Motor neuron (in vitro differentiated cells): ENCODE measurements around the gene CNTN5. TPM values are rescaled to one million over a fixed set of nuclear protein-coding genes. Genes with fewer than 3 reads are reported as not detected.
"Not testable (repeated sequence)": the region's sequence is repeated elsewhere in the genome, so short reads cannot be mapped to it uniquely, and the experiment has no call there.

Source experiments
- ATAC-seq, 8 experiments: fragments of 200-7000 bp; cut with Tn5 transposase; replicated peaks in 6 of 8; 2 replicates each; pipeline ENCODE4 v1.8.0; 2021; ENCODE audit warnings: mild to moderate bottlenecking in 8 of 8, moderate library complexity in 8 of 8
- H3K27ac ChIP-seq, 2 donors: fragments of 250-450 bp; sonication (Bioruptor Pico); 2 replicates each; pipeline ENCODE4 v1.9.0; 2021; ENCODE audit warnings: antibody characterized with exemption in 2 of 2, mild to moderate bottlenecking in 2 of 2, moderate library complexity in 1 of 2
- H3K4me1 ChIP-seq, 2 donors: fragments of 250-450 bp; sonication (Bioruptor Pico); replicated peaks in 1 of 2; 2 replicates each; pipeline ENCODE4 v1.6.1; 2021; ENCODE audit warnings: antibody characterized with exemption in 2 of 2, mild to moderate bottlenecking in 2 of 2, moderate library complexity in 1 of 2
- H3K4me3 ChIP-seq, 5 donors: fragments of 250-450 bp; sonication (Bioruptor Pico); 2 replicates each; pipeline ENCODE4 v1.9.0; 2021; ENCODE audit warnings: antibody characterized with exemption in 5 of 5, mild to moderate bottlenecking in 5 of 5, moderate library complexity in 4 of 5
- WGBS, 10 experiments: fragments of 450-650 bp; shearing (Covaris generic); methylation state at CpG; one replicate each; pipeline ENCODE4 v1.0.0; 2022; 5-methylcytosine and 5-hydroxymethylcytosine counted together
- in situ Hi-C, 9 experiments: fragments of 400-800 bp; cut with MboI; loops; one replicate each; pipeline ENCODE4 v1.15.0; 2021; ENCODE audit warnings: low sequenced_read_pairs in 9 of 9, low pct_unique_long_range_greater_than_20kb in 2 of 9; ENCODE audit not compliant: unreplicated experiment in 9 of 9
- total RNA-seq, 8 experiments: library from RNA; unstranded; fragments of 300-600 nt; gene quantifications; 2 replicates each; pipeline versions ENCODE4 v1.2.3 to v1.2.4, GENCODE V29; 2022

The CNTN5 gene
- total RNA-seq, 8 experiments from 2014 or later = 3.1 to 22.7 (median 14.1) TPM; not detected in 2

DNA sequence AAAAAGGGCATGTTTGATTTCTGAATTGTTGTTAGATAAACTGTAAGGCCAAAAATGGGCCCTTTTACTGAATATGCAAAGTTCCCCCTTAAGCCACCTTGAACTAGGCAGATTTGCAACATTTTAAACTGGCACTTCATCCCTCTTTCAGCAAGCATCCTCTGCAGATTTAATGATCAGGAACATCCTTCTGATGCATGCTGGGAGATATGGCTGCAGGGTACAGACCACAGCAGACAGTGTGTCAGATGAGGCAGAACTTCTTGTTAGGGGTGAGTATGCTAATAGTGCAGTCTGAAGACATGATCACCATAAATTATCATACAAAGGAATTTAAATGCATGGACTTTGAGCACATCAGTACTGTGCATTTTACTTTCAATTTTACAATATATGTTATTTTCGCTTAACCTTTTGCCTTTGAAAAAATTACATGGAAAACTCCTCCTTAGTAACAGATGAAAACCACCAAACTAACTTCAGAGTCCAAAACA is 1203.8 kb downstream of the CNTN5 start:
- WGBS, 10 experiments = 10 to 100% (median 94%) methylated on average over 1 of the region's 1 CpG; no CpG with 5 or more reads in 4 of the 10 experiments
- in situ Hi-C loops = no loop called here

GRCh38 chr11:100229086-100229485 is 1208.3 kb downstream of the CNTN5 start:
- no peak overlapping the region for H3K4me3 ChIP-seq
- in situ Hi-C loops = no loop called here
- H3K27ac ChIP-seq = no peak overlapping the region
- WGBS, 10 experiments = 0 to 100% (median 35%) methylated on average over 1 of the region's 1 CpG; no CpG with 5 or more reads in 2 of the 10 experiments
- no peak for ATAC-seq
- H3K4me1 ChIP-seq = no peaks in the 10 kb centered on the region

More for the DNA sequence above, 1203.8 kb downstream of the CNTN5 start:
- ATAC-seq = peak in 3 of 8 experiments; percentile 71 to 98 (median 84)
- Histone ChIP-seq H3K4me1 (no peaks in the 10 kb centered on the region), H3K4me3 (no peak overlapping the region), H3K27ac (no peak overlapping the region)

GRCh38 chr11:100232006-100232405 is 1211.3 kb downstream of the CNTN5 start:
- in situ Hi-C loops = no loop called here
- H3K27ac ChIP-seq = no peak overlapping the region
- no peak overlapping the region for H3K4me3 ChIP-seq
- WGBS, 10 experiments = 0 to 100% (median 64%) methylated on average over 1 to 2 of the region's 2 CpGs
- no peak for ATAC-seq
- no peaks in the 10 kb centered on the region for H3K4me1 ChIP-seq

- Histone ChIP-seq H3K27ac (no peak overlapping the region), H3K4me3 (no peak overlapping the region), H3K4me1 (no peaks in the 10 kb centered on the region)
- 0 to 82% (median 50%) methylated on average over 1 to 4 of the region's 4 CpGs; no CpG with 5 or more reads in 1 of the 10 experiments for WGBS, 10 experiments
- no peak for ATAC-seq
- in situ Hi-C loops = no loop called here
These were observed 1214.3 kb downstream of the CNTN5 start for GRCh38 chr11:100235085-100235484.

- peak in 4 of 8 experiments; percentile 26 to 64 (median 48) for ATAC-seq
- Histone ChIP-seq H3K4me3 (no peak overlapping the region), H3K4me1 (no peaks in the 10 kb centered on the region), H3K27ac (no peak overlapping the region)
- 0 to 93% (median 42%) methylated on average over 2 to 3 of the region's 5 CpGs; no CpG with 5 or more reads in 7 of the 10 experiments for WGBS, 10 experiments
- in situ Hi-C loops = no loop called here
These were observed 1219.3 kb downstream of the CNTN5 start for GRCh38 chr11:100240025-100240539.

DNA sequence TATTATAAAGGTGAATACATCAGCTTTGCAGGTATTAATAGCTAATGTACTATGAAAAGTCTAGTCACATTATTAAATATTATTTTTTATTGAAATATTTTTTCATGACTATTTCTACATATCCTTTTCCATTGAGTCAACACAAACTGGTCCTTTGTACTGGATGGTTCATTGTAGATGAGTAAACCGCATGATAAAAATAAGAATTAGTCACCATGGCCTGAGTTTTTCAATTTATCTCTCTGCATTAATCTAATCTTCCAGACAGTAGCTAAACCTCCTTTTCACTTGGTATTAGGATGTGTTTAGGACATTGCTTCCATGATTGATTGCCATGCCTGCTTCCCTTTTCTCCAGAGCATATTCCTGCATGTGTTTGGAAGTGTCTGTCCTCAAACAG is 1227.0 kb downstream of the CNTN5 start:
- in situ Hi-C loops = no loop called here
- Histone ChIP-seq H3K4me3 (no peak overlapping the region), H3K4me1 (no peaks in the 10 kb centered on the region), H3K27ac (no peak overlapping the region)
- peak in 1 of 8 experiments; percentile 72 for ATAC-seq
- 7 to 100% (median 83%) methylated on average over 1 of the region's 1 CpG; no CpG with 5 or more reads in 5 of the 10 experiments for WGBS, 10 experiments

- in situ Hi-C loops, H3K27ac ChIP-seq, H3K4me1 ChIP-seq, H3K4me3 ChIP-seq, ATAC-seq: not testable (repeated sequence)
- WGBS, 10 experiments = 0 to 88% (median 62%) methylated on average over 1 to 5 of the region's 6 CpGs; no CpG with 5 or more reads in 2 of the 10 experiments
These were observed 1236.6 kb downstream of the CNTN5 start for GRCh38 chr11:100257238-100257803.

DNA sequence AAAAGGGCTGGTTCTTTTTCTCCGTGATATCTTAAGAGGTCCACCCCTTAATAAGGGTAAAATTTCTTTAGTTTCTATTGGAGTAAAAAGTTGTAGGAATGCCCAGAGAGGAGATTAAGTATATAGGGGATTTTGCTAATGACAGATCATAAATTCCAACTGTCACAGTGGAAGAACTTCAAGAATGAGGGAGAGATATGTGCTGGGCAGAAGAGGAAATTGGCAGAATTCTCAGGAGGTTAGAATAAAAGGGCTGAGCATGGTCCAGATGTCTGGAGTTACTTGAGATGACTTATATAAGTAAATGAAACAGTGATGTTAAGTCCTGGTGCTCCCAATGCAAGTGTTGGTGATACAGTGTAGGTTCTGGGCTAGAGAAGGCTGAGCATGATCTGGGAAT is 1248.8 kb downstream of the CNTN5 start:
- in situ Hi-C loops = no loop called here
- H3K4me1 ChIP-seq = no peaks in the 10 kb centered on the region
- no peak overlapping the region for H3K4me3 ChIP-seq
- no peak for ATAC-seq
- no peak overlapping the region for H3K27ac ChIP-seq
- whole genome bisulfite sequencing, 10 experiments = 0 to 100% (median 60%) methylated on average over 1 of the region's 1 CpG; no CpG with 5 or more reads in 5 of the 10 experiments

DNA sequence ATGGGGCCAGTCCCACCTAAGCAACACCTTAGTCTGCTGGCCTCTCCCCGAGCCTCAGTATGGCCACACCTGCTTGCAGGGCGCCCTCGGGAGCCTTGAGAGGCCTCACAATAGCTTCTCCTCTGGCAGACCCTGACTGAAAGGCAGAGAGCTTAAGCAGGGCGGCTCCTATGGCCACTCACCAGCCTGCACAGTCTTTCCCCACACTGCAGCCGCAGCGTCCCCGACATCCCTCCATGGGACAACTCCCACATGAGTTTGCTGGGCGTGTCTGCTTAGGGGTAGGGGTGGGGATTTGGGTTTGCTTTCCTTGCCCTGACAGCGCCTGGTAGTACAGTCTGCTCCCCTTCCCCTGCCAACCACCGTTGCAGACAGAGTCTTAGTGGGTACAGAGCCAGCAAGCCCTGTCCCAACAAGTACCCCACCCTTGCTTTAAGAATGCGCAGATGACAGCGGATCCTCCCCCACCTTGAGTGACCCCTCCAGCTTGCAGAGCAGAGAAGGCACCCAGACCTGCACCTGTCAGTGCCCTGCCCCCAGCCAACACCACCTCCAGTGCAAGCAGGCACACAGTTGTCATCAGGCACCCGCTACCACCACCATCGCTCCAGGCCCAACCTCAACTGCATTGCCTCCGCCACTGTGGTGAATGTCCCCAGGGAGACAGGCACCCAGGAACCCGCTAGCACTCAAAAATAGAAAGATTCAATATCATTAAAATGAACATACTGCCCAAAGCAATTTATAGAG is 1252.5 kb downstream of the CNTN5 start:
- 26 to 97% (median 63%) methylated on average over 1 to 5 of the region's 16 CpGs; no CpG with 5 or more reads in 2 of the 10 experiments for WGBS, 10 experiments
- Histone ChIP-seq H3K4me3 (no peak overlapping the region), H3K27ac (no peak overlapping the region), H3K4me1 (no peaks in the 10 kb centered on the region)
- in situ Hi-C loops = no loop called here
- no peak for ATAC-seq

- ATAC-seq, H3K4me3 ChIP-seq, H3K27ac ChIP-seq, in situ Hi-C loops, H3K4me1 ChIP-seq: not testable (repeated sequence)
- 23 to 100% (median 84%) methylated on average over 2 to 4 of the region's 4 CpGs for WGBS, 10 experiments
These were observed 1253.7 kb downstream of the CNTN5 start for GRCh38 chr11:100274466-100274865.

DNA sequence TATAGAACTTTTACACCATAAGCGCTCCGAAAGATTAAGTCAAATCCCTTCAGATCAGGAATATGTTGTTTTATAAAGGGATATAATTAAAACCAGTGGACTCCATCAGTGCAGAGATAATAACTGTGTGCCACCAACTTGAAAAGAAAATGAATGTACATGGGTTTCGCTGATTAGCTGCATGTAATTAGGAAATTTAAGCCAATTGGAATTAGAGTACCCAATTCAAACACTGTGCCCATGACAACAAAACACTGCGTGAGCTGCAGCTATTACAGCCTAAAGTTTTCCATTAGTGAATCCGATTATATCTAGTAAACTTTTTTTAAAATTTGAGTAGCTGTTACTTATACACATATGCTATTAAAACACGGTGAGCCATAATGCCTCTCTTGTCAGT is 1274.0 kb downstream of the CNTN5 start:
- 33 to 98% (median 85%) methylated on average over 3 to 6 of the region's 6 CpGs for WGBS, 10 experiments
- ATAC-seq = no peak
- H3K4me1 ChIP-seq = peaks cover 0 to 8% of the 10 kb centered on the region in 2 donors
- H3K4me3 ChIP-seq = no peak overlapping the region
- H3K27ac ChIP-seq = no peak overlapping the region
- in situ Hi-C loops = no loop called here

- Histone ChIP-seq H3K4me3 (no peak overlapping the region), H3K4me1 (peaks cover 0 to 8% of the 10 kb centered on the region in 2 donors), H3K27ac (no peak overlapping the region)
- in situ Hi-C loops = no loop called here
- WGBS, 10 experiments = 0 to 67% (median 22%) methylated on average over 2 to 5 of the region's 5 CpGs
- peak in 5 of 8 experiments; percentile 58 to 87 (median 69) for ATAC-seq
These were observed 1275.4 kb downstream of the CNTN5 start for GRCh38 chr11:100296051-100296679.

DNA sequence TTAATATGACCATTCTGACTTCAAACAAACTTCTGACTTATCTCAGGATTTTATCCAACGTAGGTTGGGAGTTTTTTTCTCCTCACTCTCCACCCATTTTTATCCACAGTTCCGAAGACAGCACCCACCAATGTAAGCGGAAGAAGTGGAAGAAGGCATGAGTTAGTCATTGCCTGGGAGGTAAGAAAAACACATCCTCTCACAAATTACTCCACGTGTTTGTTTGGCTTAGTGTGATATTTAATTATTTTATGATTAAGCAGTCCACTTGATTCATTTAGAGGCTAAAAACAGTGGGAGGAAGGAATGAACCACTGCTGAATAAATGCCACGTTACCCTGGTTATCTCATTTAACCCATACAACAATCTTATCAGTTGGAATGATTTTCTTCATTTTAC is 1276.8 kb downstream of the CNTN5 start:
- ATAC-seq = no peak
- no peak overlapping the region for H3K4me3 ChIP-seq
- in situ Hi-C loops = no loop called here
- 0 to 96% (median 60%) methylated on average over 1 to 5 of the region's 5 CpGs for WGBS, 10 experiments
- peaks cover 0 to 8% of the 10 kb centered on the region in 2 donors for H3K4me1 ChIP-seq
- H3K27ac ChIP-seq = no peak overlapping the region
